Measurements from ENCODE around the gene TRIM41.

GRCh38 chr5:181195249-181195761, 27.8 kb upstream of the TRIM41 start:
- no peak for TF ChIP-seq POLR2AphosphoS5 (IDR thresholded peaks at IDR 0.05; ENCODE audit: low read depth, low read length)
- no peak for TF ChIP-seq TAF1 (IDR thresholded peaks at IDR 0.05; ENCODE audit: borderline replicate concordance, low read depth, low read length)
- no peak for TF ChIP-seq POLR2A (IDR thresholded peaks at IDR 0.05; ENCODE audit: low read depth, low read length)

Data from GM12892 (cell line).